GM21576 (cell line): ENCODE measurements around the gene GJC1.

ENCODE experiments used
- ATAC-seq: cut with Tn5 transposase; IDR thresholded peaks from one replicate; pipeline ENCODE4 v1.9.1; 2021; ENCODE audit warnings: mild to moderate bottlenecking, moderate library complexity; ENCODE audit not compliant: unreplicated experiment

Gene GJC1

DNA sequence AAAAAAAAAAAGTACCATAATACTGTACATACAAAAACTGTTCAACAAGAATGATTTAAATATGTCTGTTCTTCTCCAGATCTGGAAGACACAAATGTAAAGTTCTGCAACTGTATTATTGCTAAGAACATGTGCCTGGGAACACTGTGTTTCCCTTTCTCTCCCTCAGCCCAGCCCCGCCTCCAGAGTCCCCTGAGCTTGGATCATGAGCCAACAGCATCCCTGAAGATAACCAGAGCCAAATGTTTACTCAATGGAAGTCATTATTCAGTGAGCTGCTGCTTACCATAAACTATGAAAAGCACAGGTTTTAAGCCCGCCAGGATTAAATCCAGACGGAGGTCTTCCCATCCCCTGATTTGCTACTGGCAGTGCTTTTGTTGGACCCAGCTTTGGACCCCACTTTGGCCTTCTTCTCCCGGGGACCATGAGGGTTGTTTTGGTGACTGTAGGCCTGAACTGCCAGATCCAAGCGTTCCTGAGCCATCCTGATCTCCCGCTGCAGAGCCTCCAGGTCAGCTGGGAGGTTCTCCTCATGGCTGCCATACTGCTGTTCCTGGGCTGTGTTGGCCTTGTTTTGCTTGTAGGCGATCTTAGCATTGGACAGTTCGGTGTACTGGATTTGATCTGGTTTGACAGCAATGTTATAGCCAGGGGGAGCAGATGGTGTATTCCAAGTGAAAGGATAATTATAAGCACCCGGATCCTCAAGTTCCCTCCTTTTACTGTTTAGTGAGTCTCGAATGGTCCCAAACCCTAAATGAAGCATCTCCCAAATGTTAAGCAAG is 25.6 kb downstream of the GJC1 start:
- no peak for ATAC-seq

DNA sequence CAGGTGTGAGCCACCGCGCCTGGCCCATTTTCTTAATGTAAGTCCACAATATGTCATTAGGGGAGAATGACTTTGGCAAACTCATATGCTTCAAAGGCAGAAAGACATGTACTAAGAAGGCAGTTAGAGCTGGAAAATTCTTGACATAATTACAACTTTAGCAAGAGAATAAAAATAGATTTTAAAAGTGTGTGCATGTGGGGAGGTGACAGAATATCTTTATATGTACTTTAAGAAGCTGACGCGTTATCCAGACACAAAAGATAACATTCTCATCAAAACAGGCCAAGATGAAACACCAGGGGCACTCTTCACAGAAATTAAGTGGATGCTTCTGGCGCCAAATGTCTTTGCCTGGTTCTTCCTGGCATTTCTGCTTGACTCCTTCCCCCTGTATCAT is 28.2 kb downstream of the GJC1 start:
- no peak for ATAC-seq

DNA sequence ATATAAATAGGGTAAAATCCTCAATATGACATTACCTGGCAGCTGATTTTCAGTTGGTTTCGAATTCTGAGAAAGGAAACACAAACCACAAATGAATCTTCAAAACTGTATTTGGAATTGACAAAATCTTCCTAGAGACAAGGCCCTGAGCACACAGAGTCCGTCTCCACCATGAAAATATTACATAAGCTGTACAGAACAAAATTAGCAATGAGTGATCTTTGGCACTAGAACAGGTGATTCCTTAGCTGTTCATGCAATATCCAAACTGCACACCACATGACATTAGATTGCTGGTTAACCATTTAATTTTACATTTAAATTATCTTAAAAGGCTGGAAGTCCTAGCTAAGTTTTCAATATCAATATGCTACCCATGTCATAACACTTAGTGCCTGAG is 31.7 kb downstream of the GJC1 start:
- ATAC-seq = no peak

DNA sequence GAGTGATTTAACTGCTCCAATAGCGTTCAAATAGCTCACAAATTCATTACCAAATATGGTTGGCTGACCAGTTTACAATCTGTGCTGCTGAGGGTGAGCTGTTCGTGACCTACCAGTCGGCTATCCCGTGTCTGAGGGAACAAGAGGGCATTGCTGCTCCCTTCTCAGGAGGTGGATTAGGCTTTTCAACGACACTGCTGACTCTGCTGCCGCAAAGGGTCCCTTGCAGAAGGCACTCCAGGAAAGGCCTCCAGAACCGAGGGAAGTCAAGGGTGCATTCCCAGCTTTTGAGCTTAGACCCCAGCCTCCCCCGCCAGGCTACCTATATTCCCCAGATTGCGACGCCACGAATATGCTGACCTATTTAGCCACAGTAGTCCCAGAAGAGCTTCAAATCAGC is 32.3 kb downstream of the GJC1 start:
- no peak for ATAC-seq

DNA sequence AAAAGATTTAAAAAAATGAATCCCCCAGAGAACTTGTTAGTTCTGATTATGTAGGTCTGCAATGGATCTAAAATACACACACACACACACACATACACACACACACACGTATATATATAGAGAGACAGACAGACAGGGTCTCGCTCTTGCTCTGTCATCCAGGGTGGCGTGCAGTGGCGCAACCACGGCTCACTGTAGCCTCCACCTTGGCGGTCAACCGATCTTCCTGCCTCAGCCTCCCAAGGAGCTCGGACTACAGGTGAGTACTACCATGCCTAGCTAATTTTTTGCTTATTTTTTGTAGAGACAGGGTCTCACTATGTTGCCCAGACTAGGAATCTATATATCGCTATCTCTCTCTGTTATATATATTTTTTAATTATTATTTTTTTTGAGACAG is 33.4 kb downstream of the GJC1 start:
- no peak for ATAC-seq

DNA sequence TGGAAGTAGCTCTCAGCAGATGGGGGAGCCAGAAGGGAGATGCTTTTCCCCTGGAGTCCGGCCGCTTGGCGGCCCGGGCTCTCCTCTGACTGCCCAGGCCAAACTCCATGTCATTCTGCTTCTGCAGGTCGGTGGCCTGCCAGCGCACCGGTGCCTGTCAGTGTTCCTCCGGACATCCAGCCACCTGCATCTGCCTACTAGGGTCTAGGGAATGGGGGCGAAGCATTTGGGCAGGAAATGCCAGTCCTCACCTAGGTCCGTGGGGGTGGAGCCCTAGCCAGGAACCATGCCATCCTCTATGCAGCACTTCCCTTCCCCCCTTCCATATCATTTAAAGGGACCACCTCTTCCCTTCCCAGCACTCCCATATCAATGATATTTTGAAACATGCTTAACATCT is 34.2 kb downstream of the GJC1 start:
- no peak for ATAC-seq

DNA sequence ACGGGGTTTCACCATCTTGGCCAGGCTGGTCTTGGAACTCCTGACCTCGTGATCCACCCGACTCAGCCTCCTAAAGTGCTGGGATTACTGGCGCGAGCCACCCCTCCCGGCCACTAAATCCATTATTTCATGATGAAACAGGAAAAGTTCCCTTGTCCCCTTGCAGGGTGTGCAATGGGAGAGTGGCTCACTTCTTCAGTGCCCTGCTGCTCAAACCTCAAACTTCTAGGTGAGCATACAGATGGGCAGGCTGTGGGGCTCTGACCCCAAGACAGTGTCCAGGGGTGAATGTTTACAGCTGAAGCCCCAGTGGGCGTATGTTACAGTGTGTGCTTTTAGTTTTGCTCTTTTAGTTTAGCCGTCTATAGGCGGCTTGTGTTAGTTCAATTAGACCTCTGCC is 34.7 kb downstream of the GJC1 start:
- ATAC-seq = no peak

DNA sequence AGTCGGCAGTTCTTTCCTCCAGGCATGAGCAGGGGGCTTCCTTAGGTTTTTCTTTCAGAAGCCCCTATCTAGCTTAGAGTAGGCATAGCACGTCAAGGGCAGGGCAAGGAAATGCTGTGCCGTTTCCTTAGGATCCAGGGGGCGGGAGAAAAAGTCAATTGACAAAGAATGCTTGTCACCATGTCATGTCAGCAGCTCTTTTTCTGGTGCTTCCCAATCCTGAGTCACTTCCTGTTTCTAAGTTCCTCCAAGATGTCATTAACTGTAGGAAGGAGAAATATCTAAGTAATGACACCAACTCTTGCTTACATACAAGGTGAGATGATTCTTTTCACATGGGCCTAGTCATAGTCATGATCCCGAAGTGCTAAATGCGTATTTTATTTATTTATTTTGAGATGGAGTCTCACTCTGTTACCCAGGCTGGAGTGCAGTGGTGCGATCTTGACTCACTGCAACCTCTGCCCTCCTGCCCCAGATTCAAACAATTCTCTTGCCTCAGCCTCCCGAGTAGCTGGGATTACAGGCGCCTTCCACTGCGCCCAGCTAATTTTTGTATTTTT is 35.2 kb downstream of the GJC1 start:
- ATAC-seq = no peak

DNA sequence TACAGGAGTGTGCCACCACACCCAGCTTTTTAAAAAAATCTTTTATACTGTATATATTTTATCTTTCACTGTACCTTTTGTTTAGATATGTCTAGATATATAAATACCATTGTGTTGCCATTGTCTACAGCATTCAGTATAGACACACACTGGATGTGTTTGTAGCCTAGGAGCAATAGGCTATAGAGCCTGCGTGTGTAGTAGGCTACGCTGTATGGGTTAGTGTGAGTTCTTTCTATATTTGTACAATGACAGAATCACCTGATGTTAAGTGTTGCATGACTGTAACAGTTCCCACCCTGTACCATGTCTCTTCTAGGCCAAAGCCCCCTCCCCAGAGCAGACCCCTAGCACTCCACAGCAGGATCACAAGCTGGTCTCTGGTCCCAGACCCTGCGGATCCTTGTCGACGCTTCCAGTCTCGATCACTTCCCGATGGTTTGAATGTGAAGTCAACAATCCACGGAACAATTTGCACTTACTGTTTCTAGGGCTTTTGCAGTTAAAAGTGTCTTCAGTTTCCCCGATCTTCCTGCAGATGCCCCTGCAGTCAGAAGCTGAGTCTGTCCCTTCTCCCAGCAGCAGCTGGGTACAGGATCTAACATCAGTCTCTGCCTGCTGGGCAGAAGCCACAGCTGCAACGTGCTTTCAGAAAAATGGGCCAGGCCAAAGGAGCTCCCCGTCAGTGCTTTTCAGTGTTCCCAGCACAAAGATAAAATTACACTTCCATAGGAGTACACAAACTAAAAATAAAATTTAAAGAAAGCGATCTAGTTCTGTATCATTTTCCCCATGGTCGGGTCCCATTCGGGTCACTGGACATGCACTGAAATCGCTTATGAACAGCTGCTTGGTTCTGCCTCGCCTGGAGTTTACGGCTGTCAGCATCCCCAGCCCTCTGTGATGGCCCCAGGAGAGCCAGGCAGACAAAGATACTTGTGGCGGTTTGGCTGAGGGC is 35.9 kb downstream of the GJC1 start:
- ATAC-seq = no peak

DNA sequence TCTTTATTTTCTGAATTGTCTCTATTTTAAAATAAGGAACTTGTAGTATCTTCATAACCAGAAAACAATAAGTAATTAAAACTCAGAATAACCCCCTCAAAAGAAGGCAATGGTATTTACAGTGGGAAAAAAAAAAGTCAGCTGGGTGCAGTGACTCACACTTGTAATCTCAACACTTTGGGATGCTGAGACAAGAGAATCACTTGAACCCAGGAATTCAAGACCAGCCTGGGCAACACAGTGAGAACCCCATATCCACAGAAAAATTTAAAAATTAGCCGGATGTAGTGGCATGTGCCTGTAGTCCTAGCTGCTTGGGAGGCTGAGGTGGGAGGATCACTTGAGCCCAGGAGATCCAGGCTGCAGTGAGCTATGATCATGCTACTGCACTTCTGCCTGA is 37.8 kb downstream of the GJC1 start:
- ATAC-seq = no peak

DNA sequence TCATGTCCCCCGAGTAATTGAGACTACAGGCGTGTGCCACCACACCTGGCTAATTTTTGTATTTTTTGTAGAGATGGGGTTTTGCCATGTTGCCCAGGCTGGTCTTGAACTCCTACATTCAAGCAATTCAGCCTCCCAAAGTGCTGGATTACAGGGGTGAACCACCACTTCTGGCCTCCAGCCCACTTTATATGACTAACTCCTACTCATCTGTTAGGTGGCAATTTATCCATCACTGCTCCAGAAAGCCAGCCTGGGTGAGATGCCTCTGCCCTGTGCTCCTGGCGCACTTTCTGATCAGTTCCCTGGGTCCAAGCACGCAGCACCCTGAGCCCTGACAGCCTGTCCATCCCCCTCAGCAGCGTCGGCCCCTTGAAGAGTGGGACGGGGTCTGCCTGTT is 41.9 kb downstream of the GJC1 start:
- ATAC-seq = no peak

DNA sequence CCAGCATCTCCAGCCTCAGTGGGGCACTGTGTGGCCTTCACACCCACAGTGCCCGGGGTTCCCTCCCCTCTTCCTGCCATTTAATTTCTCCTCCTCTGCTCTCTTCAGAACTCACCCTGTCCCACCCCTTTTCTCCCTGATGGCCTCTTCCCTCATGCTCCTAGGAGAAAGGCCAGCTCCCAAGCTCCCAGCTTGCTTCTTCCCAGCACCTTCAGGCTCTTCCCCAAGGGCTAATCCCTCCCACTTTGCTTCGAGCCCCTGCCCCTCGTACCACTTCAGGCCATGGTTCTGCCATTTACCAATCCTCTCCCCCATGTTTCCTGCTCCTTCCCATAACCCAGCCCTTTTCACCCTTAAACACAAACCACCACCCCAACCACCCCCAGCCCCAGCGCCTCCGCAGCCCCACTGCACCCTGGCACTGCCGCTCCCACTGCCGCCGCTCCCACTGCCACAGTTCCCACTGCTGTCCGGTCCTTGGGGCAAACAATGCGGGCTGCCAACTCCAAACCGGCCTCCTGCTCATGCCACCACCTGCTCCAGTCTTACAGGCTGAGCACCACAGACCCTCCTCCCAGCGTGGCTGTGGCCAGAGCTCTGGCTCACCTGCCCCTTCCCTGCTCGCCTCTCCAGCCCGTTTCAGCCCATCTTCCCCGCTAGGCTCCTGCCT is 42.7 kb downstream of the GJC1 start:
- ATAC-seq = no peak

DNA sequence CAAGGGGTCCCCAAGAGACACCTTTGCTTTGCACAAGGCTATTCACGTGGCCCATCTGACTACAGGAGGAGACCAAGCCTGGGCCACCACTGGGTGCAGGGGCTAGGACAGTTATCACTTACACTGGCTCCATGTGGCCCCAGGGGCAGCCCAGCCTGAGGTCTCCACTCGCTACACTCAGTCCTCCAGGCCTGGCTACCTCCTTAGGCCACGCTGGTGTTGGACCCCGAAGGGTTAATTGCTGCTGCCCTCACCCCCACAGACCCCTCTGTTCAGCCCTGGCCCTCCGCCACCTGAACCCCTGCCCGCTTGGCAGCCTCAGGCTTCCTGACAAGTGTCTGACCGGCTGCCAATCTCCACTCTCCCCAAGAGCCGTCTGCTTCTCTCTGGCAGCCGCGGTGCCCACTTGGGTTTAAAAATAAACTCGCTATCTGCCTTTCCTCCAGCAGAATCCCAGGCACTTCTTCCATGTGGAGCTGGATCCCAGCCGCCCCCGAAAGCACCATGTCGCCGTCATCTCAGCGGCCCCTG is 43.5 kb downstream of the GJC1 start:
- ATAC-seq = no peak

DNA sequence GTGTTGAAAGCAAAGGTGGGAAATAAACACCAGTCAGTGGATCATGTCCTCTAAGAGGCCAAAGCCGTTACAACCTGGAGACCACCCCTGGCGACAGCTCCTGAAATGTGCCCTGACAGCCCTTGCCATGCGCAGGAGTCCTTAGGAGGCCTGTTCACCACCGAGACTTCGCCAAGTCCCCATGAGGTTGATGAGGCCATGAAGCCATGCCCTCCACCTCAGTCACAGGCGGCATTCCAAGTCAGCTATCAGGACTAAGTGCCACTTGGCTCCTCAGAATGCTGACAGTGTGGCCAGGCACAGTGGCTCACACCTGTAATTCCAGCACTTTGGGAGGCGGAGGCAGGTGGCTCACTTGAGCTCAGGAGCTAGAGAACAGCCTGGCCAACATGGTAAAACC is 44.2 kb downstream of the GJC1 start:
- ATAC-seq = no peak

DNA sequence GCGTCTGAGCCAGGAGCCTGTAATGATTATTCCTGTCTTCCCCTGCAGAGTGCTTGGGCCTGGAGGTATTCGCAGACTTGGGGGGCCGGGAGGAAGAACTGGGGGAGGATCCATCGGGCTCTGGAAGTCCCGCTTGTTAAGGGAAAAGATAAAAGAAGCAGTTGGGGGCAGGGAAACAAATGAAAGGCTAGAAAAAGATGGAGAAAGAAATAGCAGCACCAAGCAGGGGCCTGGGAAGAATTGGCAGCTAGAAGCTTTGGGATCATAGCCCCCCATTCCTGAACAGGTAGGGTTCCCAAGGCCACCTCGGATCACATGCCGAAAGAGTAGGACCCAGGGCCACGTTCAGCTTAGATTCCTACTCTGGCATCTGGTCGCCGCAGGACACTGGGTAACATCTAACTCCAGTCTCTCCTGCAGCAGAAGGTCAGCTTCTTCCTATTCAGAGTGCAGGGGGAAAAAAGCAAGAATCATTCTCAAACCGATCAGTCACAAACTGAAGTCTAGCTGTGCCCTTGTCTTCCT is 47.7 kb downstream of the GJC1 start:
- ATAC-seq = no peak

DNA sequence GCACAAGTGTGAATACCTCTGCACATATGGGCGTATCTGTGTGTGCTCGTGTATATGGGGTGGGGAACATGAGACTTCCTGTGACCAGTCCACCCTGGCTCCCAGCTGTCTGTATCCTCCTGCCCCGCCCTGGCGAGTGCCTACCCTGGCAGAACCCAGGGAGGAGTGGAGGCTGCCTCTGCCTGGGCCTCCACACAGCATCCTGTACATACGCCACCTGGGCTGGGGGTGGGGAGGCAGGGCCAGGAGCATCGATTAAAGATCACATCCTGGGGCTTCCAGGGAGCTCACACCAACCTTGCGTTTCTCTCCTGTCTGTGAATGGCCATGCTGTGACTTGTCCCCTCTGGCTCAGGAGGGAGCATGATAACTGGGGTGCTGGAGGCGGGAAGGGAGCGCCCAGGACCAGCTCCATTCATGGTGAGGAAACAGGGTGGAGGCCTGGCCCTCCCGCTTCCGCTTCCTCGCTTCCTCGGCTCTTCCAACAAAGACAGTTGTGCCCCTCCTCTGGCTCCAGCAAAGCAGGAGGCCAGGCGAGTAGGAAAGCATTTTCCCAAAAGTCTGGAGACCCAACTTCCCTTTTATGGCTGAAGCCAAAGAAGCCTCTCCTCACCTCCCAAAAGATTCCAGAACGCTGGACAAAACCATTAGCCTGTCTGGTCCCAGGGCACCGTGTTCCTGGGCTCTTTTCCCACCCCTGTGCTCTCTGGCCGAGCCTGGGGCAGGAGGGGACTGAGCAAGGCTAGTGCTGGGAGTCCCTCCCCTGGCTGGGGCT is 48.3 kb downstream of the GJC1 start:
- ATAC-seq = no peak

DNA sequence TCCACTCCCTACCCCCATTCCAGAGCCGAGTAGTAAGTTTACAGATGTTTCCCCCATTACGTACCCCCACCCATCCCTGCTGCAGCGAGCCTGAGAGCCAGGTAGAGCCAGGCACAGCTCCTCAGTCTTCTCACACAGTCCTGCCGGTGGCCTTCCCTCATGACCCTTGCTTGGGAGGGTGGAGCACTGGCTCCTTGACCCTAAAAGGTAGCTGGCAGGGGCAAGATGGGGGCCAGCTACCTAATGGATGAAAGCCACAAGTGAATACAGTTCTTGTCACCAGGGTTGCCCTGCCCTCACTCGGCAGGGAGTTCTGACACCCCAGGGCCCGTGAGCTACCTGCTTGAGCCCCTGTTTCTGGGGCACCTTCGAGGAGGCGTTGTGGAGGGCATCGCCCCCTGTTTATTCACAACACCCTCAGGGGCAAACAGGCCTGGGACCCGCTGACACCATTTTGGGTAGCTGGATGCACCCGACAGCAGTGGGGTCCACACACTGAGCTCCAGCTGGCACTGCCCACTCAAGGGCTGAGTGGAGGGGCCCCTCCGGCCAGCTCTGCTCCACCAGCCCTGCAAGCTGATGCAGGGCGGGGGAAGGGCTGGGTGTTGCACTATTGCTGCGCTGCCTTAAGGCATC is 49.1 kb downstream of the GJC1 start:
- ATAC-seq = no peak

DNA sequence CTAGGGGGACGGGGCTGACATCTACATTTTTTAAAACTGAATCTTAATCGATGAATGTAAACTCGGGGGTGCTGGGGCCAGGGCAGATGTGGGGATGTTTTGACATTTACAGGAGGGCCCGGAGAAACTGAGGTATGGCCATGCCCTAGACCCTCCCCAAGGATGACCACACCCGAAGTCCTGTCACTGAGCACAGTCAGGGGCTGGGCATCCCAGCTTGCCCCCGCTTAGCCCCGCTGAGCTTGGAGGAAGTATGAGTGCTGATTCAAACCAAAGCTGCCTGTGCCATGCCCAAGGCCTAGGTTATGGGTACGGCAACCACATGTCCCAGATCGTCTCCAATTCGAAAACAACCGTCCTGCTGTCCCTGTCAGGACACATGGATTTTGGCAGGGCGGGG is 49.9 kb downstream of the GJC1 start:
- no peak for ATAC-seq

DNA sequence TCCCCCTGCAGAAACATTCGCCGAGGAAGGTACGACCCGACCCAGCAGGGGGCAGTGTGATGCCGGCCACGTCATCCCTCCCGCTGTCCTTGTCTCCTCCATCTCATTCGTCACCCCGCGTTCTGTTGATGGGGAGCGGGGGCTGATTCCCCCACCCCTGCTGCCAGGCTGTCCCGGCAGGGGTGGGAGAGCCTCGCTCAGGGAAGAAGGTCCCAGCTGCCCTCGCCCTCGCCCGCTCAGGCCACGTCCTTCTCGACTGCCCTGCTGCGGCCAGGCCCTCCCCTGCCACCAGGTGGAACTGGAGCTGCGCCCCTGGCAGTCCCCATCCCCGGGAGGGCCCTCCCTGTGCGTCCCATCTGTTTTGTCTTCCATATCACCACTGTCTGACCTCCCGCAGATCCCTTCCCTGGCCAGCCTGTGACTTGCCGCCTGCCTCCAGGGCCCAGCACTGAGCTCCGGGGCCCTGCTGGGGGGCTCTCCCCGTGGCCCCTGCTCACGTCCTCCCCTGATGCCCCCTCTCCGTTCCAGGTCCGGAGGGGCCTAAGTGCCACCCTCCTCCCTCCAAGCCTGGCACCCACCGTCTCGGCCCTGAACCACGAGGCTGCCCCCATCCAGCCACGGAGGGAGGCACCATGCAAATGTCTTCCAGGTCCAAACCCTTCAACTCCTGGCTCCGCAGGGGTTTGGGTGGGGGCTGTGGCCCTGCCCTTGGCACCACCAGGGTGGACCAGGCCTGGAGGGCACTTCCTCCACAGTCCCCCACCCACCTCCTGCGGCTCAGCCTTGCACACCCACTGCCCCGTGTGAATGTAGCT is 50.7 kb downstream of the GJC1 start:
- ATAC-seq = no peak
